Osteoblast (primary cell): ENCODE results near the gene ADD2. TPM values are rescaled to one million over a fixed set of nuclear protein-coding genes. Genes with fewer than 3 reads are reported as not detected.
A peak's percentile ranks its signal among the peaks of the same experiment; 100 is the strongest.
"Not testable (repeated sequence)": the region's sequence is repeated elsewhere in the genome, so short reads cannot be mapped to it uniquely, and the experiment has no call there.

Experiments
- DNase-seq: peaks from one replicate; pipeline ENCODE4 v3.0.0; 2011; ENCODE audit warnings: low spot score, mixed read lengths; ENCODE audit not compliant: insufficient read length; ENCODE audit errors: missing footprints
- H2AFZ ChIP-seq: 2 replicates; pipeline ENCODE4 v1.6.0; 2011; ENCODE audit warnings: mild to moderate bottlenecking, low read length
- H3K27ac ChIP-seq: 2 replicates; pipeline ENCODE4 v1.5.1; 2011; ENCODE audit warnings: mild to moderate bottlenecking, low read depth, low read length, moderate library complexity
- H3K27me3 ChIP-seq: 2 replicates; pipeline ENCODE4 v1.6.0; 2012; ENCODE audit warnings: mild to moderate bottlenecking, control low read depth, inconsistent platforms, low read length, moderate library complexity; ENCODE audit not compliant: insufficient read depth
- H3K36me3 ChIP-seq: 2 replicates; pipeline ENCODE4 v1.5.1; 2011; ENCODE audit warnings: mild to moderate bottlenecking, low read length, control low read depth, moderate library complexity; ENCODE audit not compliant: insufficient read depth
- H3K4me1 ChIP-seq: 2 replicates; pipeline ENCODE4 v1.5.1; 2011; ENCODE audit warnings: mild to moderate bottlenecking, low read length, control low read depth, moderate library complexity; ENCODE audit not compliant: insufficient read depth
- H3K4me2 ChIP-seq: 2 replicates; pipeline ENCODE4 v1.6.0; 2011; ENCODE audit warnings: mild to moderate bottlenecking, low read length; ENCODE audit not compliant: insufficient read depth
- H3K4me3 ChIP-seq: fragments of 200-600 bp; sonication (generic); 3 replicates; pipeline ENCODE4 v1.5.1; 2012; ENCODE audit warnings: mild to moderate bottlenecking, low read length, inconsistent platforms; ENCODE audit not compliant: insufficient read depth
- H3K79me2 ChIP-seq: 2 replicates; pipeline ENCODE4 v1.6.0; 2012; ENCODE audit warnings: mild to moderate bottlenecking, low read length, control low read depth, inconsistent platforms; ENCODE audit not compliant: insufficient read depth
- H3K9me3 ChIP-seq: 2 replicates; pipeline ENCODE4 v1.5.1; 2011; ENCODE audit warnings: low read depth, low read length, control low read depth
- H4K20me1 ChIP-seq: 2 replicates; pipeline ENCODE4 v1.6.0; 2012; ENCODE audit warnings: mild to moderate bottlenecking, low read length, control low read depth; ENCODE audit not compliant: insufficient read depth
- CTCF ChIP-seq: IDR thresholded peaks from 2 replicates; pipeline ENCODE4 v1.5.1; 2011; ENCODE audit warnings: mild to moderate bottlenecking, low read depth, low read length, moderate library complexity; ENCODE audit errors: extremely low read depth
- total RNA-seq: library from RNA; depleted of rRNA; stranded (reverse); fragments of >200 nt; gene quantifications from 2 replicates; pipeline ENCODE4 v1.2.3, GENCODE V29; 2012

ADD2 gene
- total RNA-seq, 1 donor = not detected

- no peak overlapping the region for H2AFZ ChIP-seq
- TF ChIP-seq CTCF = no peak
- no peak for DNase-seq
- no peak overlapping the region for H3K4me2 ChIP-seq
- H3K27ac ChIP-seq = no peak overlapping the region
- peaks cover 32% of the 10 kb centered on the region for H3K27me3 ChIP-seq
- H4K20me1 ChIP-seq = no peaks in the 10 kb centered on the region
- H3K9me3 ChIP-seq = no peaks in the 10 kb centered on the region
- no peaks in the 10 kb centered on the region for H3K79me2 ChIP-seq
- H3K4me3 ChIP-seq = no peak overlapping the region
- H3K36me3 ChIP-seq = no peaks in the 10 kb centered on the region
- H3K4me1 ChIP-seq = no peaks in the 10 kb centered on the region
These were observed 111.5 kb downstream of the ADD2 start for GRCh38 chr2:70656421-70657010.

- no peak for TF ChIP-seq CTCF
- Histone ChIP-seq H4K20me1 (no peaks in the 10 kb centered on the region), H3K79me2 (no peaks in the 10 kb centered on the region), H3K27ac (no peak overlapping the region), H3K4me2 (no peak overlapping the region), H3K4me1 (no peaks in the 10 kb centered on the region), H3K36me3 (no peaks in the 10 kb centered on the region), H3K27me3 (peaks cover 34% of the 10 kb centered on the region), H3K4me3 (no peak overlapping the region), H2AFZ (no peak overlapping the region), H3K9me3 (no peaks in the 10 kb centered on the region)
- no peak for DNase-seq
These were observed 112.2 kb downstream of the ADD2 start for GRCh38 chr2:70655786-70656185.

- peaks cover 34% of the 10 kb centered on the region for H3K27me3 ChIP-seq
- not testable (repeated sequence) for H2AFZ ChIP-seq, H3K27ac ChIP-seq, H3K4me3 ChIP-seq, DNase-seq, H3K9me3 ChIP-seq, H3K36me3 ChIP-seq, H3K4me1 ChIP-seq, H3K79me2 ChIP-seq, H3K4me2 ChIP-seq, H4K20me1 ChIP-seq
- TF ChIP-seq CTCF = peak; percentile 49
These were observed 112.8 kb downstream of the ADD2 start for GRCh38 chr2:70655211-70655610.

GRCh38 chr2:70651727-70652126 lies 116.3 kb downstream of the ADD2 start:
- no peaks in the 10 kb centered on the region for H4K20me1 ChIP-seq
- no peak for DNase-seq
- H3K9me3 ChIP-seq = no peaks in the 10 kb centered on the region
- H3K4me1 ChIP-seq = no peaks in the 10 kb centered on the region
- H3K36me3 ChIP-seq = no peaks in the 10 kb centered on the region
- no peak overlapping the region for H3K4me3 ChIP-seq
- no peak overlapping the region for H3K4me2 ChIP-seq
- H3K79me2 ChIP-seq = no peaks in the 10 kb centered on the region
- H2AFZ ChIP-seq = no peak overlapping the region
- no peak for TF ChIP-seq CTCF
- peaks cover 25% of the 10 kb centered on the region for H3K27me3 ChIP-seq
- no peak overlapping the region for H3K27ac ChIP-seq
